OCI-LY3 (cell line): ENCODE measurements around the gene PLOD1.

Source experiments
- EZH2phosphoT487 ChIP-seq: fragments of 200-600 bp; shearing (Covaris generic); IDR thresholded peaks from 2 replicates; pipeline ENCODE4 v1.6.1; 2018; ENCODE audit warnings: antibody characterized with exemption, mixed run types, low read depth
- TF ChIP-seq, protein P1 (sequence below): fragments of 200-600, 300-600 bp; sonication (generic); IDR thresholded peaks from 2 replicates; pipeline ENCODE4 v1.5.1; 2014; ENCODE audit warnings: antibody characterized with exemption, low read length, low read depth

DNA sequence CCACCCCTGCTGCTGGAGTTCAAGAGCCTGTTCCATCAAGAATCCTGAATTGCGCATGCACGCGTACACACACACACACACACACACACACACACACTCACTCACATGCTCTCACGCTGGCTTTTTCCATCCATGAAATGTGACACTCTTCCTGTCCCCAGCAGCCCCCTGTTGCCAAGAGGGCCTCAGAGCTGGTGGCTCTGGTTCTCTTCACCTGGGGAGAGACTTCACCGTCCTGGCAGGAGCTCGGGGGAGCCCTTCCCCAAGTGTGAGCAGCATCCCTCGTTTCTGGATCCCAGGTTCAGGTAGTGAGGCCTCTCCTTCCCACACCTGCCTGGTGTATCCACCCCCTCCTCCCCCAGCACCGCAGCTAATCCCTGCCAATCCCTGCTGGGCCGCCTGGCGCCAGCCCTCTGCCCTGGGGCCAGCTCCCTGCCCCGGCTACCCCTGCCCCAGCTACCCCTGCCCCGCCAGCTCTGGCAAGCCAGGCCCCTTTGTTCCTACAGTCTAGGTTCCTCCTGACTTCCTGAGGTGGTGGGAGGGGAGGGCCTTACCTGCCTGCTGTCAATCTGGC lies 9.9 kb downstream of the PLOD1 start:
- TF ChIP-seq, protein P1, sequence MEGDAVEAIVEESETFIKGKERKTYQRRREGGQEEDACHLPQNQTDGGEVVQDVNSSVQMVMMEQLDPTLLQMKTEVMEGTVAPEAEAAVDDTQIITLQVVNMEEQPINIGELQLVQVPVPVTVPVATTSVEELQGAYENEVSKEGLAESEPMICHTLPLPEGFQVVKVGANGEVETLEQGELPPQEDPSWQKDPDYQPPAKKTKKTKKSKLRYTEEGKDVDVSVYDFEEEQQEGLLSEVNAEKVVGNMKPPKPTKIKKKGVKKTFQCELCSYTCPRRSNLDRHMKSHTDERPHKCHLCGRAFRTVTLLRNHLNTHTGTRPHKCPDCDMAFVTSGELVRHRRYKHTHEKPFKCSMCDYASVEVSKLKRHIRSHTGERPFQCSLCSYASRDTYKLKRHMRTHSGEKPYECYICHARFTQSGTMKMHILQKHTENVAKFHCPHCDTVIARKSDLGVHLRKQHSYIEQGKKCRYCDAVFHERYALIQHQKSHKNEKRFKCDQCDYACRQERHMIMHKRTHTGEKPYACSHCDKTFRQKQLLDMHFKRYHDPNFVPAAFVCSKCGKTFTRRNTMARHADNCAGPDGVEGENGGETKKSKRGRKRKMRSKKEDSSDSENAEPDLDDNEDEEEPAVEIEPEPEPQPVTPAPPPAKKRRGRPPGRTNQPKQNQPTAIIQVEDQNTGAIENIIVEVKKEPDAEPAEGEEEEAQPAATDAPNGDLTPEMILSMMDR: no peak
- TF ChIP-seq EZH2phosphoT487: no peak
